B cell (primary cell): Measurements from ENCODE around the gene LCORL.

Experiments
- CTCF ChIP-seq: fragments of 200-600 bp; IDR thresholded peaks from one replicate; pipeline ENCODE4 v1.8.0; 2022; ENCODE audit warnings: antibody characterized with exemption, mild to moderate bottlenecking
- EZH2 ChIP-seq: IDR thresholded peaks from 2 replicates; pipeline ENCODE4 v1.6.1; 2012; ENCODE audit warnings: borderline replicate concordance, low read depth, mild to moderate bottlenecking, moderate library complexity, low read length; ENCODE audit not compliant: insufficient read depth, poor library complexity, severe bottlenecking

DNA sequence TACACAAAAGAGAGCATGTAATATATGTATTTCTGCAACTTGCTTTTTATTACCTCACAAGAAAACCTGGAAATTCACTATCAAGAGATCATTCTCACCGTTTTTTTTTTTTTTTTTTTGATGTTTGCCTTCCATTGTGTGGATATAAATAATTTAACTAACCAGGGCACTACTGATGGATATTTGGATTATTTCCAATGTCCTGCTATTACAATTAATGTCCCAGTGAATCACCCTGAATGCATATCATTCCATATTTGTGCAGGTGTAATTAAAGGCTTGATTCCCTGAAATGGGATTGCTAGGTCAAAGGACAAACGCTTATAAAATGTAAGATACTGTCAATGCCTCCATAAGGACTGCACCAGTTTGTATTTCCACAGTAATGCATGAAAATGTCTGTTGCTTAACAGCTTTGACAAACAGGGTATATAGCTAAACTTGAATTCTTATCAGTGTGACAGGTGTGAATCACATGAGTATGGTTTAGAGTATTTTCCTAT lies 123.0 kb downstream of the LCORL start:
- TF ChIP-seq CTCF (no peak), EZH2 (no peak)
